Osteoblast (primary cell): ENCODE results near the gene ZNF76. TPM values are rescaled to one million over a fixed set of nuclear protein-coding genes. Genes with fewer than 3 reads are reported as not detected.

Experiments used
- DNase-seq: peaks from one replicate; pipeline ENCODE4 v3.0.0; 2011; ENCODE audit warnings: low spot score, mixed read lengths; ENCODE audit not compliant: insufficient read length; ENCODE audit errors: missing footprints
- H2AFZ ChIP-seq: 2 replicates; pipeline ENCODE4 v1.6.0; 2011; ENCODE audit warnings: mild to moderate bottlenecking, low read length
- H3K27ac ChIP-seq: 2 replicates; pipeline ENCODE4 v1.5.1; 2011; ENCODE audit warnings: mild to moderate bottlenecking, low read depth, low read length, moderate library complexity
- H3K27me3 ChIP-seq: 2 replicates; pipeline ENCODE4 v1.6.0; 2012; ENCODE audit warnings: mild to moderate bottlenecking, control low read depth, inconsistent platforms, low read length, moderate library complexity; ENCODE audit not compliant: insufficient read depth
- H3K36me3 ChIP-seq: 2 replicates; pipeline ENCODE4 v1.5.1; 2011; ENCODE audit warnings: mild to moderate bottlenecking, low read length, control low read depth, moderate library complexity; ENCODE audit not compliant: insufficient read depth
- H3K4me1 ChIP-seq: 2 replicates; pipeline ENCODE4 v1.5.1; 2011; ENCODE audit warnings: mild to moderate bottlenecking, low read length, control low read depth, moderate library complexity; ENCODE audit not compliant: insufficient read depth
- H3K4me2 ChIP-seq: 2 replicates; pipeline ENCODE4 v1.6.0; 2011; ENCODE audit warnings: mild to moderate bottlenecking, low read length; ENCODE audit not compliant: insufficient read depth
- H3K4me3 ChIP-seq: fragments of 200-600 bp; sonication (generic); 3 replicates; pipeline ENCODE4 v1.5.1; 2012; ENCODE audit warnings: mild to moderate bottlenecking, low read length, inconsistent platforms; ENCODE audit not compliant: insufficient read depth
- H3K79me2 ChIP-seq: 2 replicates; pipeline ENCODE4 v1.6.0; 2012; ENCODE audit warnings: mild to moderate bottlenecking, low read length, control low read depth, inconsistent platforms; ENCODE audit not compliant: insufficient read depth
- H3K9me3 ChIP-seq: 2 replicates; pipeline ENCODE4 v1.5.1; 2011; ENCODE audit warnings: low read depth, low read length, control low read depth
- H4K20me1 ChIP-seq: 2 replicates; pipeline ENCODE4 v1.6.0; 2012; ENCODE audit warnings: mild to moderate bottlenecking, low read length, control low read depth; ENCODE audit not compliant: insufficient read depth
- CTCF ChIP-seq: IDR thresholded peaks from 2 replicates; pipeline ENCODE4 v1.5.1; 2011; ENCODE audit warnings: mild to moderate bottlenecking, low read depth, low read length, moderate library complexity; ENCODE audit errors: extremely low read depth
- total RNA-seq: library from RNA; depleted of rRNA; stranded (reverse); fragments of >200 nt; gene quantifications from 2 replicates; pipeline ENCODE4 v1.2.3, GENCODE V29; 2012

Gene ZNF76
- total RNA-seq, 1 donor, result 19.9 TPM

GRCh38 chr6:35229304-35229703 lies 30.2 kb upstream of the ZNF76 start:
- TF ChIP-seq CTCF, result no peak

GRCh38 chr6:35230498-35230897 lies 29.0 kb upstream of the ZNF76 start:
- Histone ChIP-seq H3K9me3 (no peaks in the 10 kb centered on the region), H3K27me3 (no peaks in the 10 kb centered on the region), H2AFZ (no peak overlapping the region), H3K79me2 (peaks cover 86% of the 10 kb centered on the region), H3K27ac (no peak overlapping the region), H3K4me2 (no peak overlapping the region), H3K4me3 (no peak overlapping the region), H4K20me1 (peaks cover 48% of the 10 kb centered on the region), H3K4me1 (peaks cover 47% of the 10 kb centered on the region), H3K36me3 (peaks cover 95% of the 10 kb centered on the region)
- DNase-seq, result no peak
- no peak for TF ChIP-seq CTCF

More at GRCh38 chr6:35229304-35229703, 30.2 kb upstream of the ZNF76 start:
- H3K9me3 ChIP-seq, result no peaks in the 10 kb centered on the region
- peak overlapping the region; percentile 12 for H3K27ac ChIP-seq
- no peak overlapping the region for H2AFZ ChIP-seq
- peaks cover 95% of the 10 kb centered on the region for H3K36me3 ChIP-seq
- no peak overlapping the region for H3K4me2 ChIP-seq
- peaks cover 57% of the 10 kb centered on the region for H3K4me1 ChIP-seq
- H3K79me2 ChIP-seq, result peaks cover 92% of the 10 kb centered on the region
- DNase-seq, result no peak
- no peaks in the 10 kb centered on the region for H3K27me3 ChIP-seq
- peaks cover 59% of the 10 kb centered on the region for H4K20me1 ChIP-seq
- no peak overlapping the region for H3K4me3 ChIP-seq

GRCh38 chr6:35230950-35231349 lies 28.6 kb upstream of the ZNF76 start:
- Histone ChIP-seq H4K20me1 (peaks cover 45% of the 10 kb centered on the region), H2AFZ (no peak overlapping the region), H3K36me3 (peaks cover 94% of the 10 kb centered on the region), H3K4me1 (peaks cover 46% of the 10 kb centered on the region), H3K4me3 (no peak overlapping the region), H3K9me3 (no peaks in the 10 kb centered on the region), H3K27me3 (no peaks in the 10 kb centered on the region), H3K27ac (no peak overlapping the region), H3K79me2 (peaks cover 82% of the 10 kb centered on the region), H3K4me2 (no peak overlapping the region)
- no peak for DNase-seq
- TF ChIP-seq CTCF, result no peak

- Histone ChIP-seq H3K4me3 (no peak overlapping the region), H3K27me3 (no peaks in the 10 kb centered on the region), H2AFZ (no peak overlapping the region), H3K27ac (peak overlapping the region; percentile 23), H4K20me1 (peaks cover 43% of the 10 kb centered on the region), H3K4me1 (peaks cover 42% of the 10 kb centered on the region), H3K9me3 (no peaks in the 10 kb centered on the region), H3K79me2 (peaks cover 84% of the 10 kb centered on the region), H3K4me2 (no peak overlapping the region), H3K36me3 (peaks cover 97% of the 10 kb centered on the region)
- no peak for TF ChIP-seq CTCF
- no peak for DNase-seq
These were observed 28.0 kb upstream of the ZNF76 start for GRCh38 chr6:35231563-35231962.
